HG03280 (cell line): Measurements from ENCODE around the gene CDC45.
"Not testable (repeated sequence)": the region's sequence is repeated elsewhere in the genome, so short reads cannot be mapped to it uniquely, and the experiment has no call there.

ENCODE experiments used
- ATAC-seq: cut with Tn5 transposase; IDR thresholded peaks from one replicate; pipeline ENCODE4 v1.9.1; 2021; ENCODE audit warnings: mild to moderate bottlenecking, moderate library complexity; ENCODE audit not compliant: unreplicated experiment

The CDC45 gene

DNA sequence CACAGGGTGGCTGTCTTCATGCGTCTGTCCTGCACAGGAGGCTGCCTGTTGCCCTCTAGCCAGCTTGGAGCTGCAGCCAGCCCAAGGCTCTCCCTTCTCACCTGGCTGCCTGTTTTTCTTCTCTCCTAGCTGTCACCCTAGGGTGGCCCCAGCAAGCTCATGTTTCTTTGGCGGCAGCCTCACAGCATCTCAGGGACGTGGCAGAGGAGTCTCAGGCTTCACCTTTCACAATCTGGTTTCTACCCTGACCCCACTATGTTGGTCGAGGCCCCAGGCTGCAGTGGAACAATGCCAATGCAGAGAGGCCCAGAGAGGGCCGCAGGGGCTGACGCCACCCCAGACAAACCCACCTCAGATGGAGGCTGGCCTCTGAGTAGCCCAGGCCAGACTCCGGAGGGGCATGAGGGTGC lies 47.0 kb downstream of the CDC45 start:
- no peak for ATAC-seq

DNA sequence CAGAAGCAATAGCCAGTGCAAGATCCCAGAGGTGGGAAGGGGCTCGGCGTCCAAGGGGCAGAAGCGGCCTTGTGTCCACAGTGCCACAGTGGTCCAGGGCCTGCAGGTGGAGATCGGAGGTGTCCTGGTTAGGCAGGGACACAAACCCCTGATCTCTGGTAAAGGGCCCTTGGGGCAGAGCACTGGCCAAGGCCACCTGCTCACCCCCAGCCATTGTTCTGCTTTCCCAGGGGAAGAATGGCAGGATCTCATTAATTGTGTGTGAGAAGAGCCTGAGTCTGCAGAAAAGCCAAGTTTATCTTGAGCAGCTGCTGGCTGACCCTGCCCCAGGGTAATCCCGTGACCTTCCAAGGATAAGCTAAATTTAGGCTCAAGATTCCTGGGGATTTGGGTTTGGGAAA lies 47.6 kb downstream of the CDC45 start:
- no peak for ATAC-seq

DNA sequence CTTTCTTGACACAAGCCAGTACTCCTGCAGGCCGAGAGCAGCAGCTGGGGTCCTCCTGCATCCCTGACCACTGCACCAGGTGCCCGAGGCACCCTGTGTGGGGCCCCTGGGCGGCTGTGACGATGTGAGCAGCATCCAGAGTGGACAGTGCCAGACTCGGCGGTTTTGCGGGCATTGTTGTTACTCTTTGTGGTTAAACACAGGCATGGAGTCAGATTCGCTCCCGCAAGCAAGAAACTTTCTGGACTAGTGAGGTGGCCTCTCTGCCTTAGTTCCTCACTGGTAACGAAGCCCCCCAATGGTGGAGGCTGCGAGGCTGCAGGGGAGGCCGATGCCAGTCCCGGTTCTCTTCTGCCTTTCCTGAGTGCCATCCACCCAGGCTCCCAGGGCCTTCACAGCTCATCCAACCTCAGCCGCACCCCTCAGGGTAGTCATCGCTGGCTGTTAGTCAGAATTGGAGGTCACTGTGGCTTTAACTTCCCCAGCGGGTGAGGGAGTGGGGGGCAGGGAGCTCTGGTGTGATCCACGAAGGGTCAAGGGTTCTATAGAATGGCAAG lies 48.2 kb downstream of the CDC45 start:
- ATAC-seq, result no peak

DNA sequence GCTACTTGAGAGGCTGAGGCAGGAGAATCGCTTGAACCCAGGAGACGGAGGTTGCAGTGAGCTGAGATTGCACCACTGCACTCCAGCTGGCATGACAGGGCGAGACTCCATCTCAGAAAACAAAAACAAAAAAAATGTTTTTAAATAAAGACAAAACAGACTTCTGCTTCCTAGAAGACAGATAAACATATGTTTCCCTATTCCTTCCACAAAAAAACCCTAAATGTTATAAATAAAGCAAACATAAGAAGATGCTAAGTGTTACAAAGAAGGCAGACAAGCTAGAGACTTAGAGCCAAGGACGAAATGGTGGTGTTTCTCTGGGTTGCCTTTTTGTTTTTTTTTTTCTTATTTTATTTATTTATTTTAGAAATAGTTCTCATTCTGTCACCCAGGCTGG lies 50.1 kb downstream of the CDC45 start:
- no peak for ATAC-seq

DNA sequence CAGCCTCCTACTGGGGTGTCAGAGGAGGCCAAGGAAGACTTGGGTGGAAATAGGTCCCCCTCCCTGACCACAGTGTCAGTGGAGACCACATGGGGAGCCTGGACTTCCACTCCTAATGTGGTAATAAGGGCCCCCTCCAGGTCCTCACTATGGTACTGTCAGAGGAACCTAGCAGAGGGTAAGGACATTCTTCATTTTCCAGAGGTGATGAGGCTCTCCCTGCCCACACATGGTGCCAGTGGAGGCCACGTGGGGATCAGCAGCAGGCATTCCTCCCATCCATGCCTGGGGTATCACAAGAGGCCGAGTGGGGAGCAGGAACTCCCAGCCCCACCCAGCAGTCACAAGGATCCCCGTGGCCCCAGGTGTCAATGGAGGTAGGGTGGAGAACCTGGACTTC lies 51.0 kb downstream of the CDC45 start:
- no peak for ATAC-seq

DNA sequence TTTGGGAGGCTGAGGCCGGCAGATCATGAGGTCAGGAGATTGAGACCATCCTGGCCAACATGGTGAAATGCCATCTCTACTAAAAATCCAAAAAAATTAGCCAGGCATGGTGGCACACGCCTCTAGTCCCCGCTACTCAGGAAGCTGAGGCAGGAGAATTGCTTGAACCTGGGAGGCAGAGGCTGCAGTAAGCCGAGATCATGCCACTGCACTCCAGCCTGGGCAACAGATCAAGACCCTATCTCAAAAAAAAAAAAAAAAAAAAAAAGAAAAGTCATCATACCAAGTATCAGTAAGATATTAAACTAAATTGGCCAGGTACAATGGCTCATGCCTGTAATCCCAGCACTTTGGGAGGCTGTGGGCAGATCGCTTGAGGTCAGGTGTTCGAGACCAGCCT lies 51.6 kb downstream of the CDC45 start:
- ATAC-seq, result not testable (repeated sequence)

DNA sequence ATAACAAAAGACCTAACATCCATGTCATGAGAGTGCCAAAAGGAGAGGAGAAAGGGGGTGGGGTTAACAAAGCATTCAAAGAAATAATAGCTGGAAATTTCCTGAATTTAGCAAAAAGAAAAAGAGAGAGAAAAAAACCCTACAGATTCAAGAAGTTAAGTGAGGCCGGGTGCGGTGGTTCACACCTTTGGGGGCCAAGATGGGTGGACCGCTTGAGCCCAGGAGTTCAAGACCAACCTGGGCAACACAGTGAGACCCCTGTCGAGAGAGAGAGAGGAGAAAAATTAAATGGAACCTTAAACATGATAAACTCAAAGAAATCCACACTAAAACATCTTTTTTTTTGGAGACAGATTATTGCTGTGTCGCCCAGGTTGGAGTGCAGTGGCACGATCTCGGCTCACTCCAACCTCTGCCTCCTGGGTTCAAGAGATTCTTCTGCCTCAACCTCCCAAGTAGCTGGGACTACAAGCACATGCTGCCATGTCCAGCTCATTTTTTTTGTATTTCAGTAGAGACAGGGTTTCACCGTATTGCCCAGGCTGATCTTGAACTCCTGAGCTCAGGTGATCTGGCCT lies 53.4 kb downstream of the CDC45 start:
- no peak for ATAC-seq

DNA sequence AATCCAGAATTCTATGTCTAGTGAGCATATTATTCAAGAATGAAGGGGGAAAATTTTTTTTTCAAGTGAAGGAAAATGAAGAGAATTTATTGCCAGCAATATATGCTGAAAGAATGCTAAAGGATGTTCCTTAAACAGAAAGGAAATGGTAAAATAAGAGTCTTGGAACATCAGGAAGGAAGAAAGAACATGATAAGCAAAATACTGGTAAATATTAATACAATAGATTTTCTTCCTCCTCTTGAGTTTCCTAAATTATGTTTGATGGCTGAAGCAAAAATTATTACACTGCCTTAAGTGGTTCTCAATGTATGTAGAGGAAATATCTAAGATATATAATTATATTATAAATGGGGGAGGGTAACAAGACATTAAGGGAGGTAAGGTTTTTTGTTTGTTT lies 54.1 kb downstream of the CDC45 start:
- ATAC-seq, result no peak

DNA sequence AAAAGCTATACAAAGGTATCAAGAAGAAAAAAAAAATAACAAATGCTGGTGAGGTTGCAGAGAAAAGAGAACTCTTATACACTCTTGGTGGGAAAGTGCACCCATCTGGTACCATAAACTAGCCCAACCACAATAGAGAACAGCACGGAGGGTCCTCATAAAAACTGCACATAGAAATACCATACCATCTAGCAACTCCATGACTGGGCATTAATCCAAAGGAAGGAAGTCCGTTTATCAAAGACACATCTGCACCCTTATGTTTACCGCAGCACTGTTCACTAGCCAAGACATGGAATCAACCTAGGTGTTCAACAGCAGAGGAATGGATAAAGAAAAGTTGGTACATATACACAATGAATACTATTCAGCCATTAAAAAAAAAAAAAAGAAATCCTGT lies 55.3 kb downstream of the CDC45 start:
- ATAC-seq, result no peak

DNA sequence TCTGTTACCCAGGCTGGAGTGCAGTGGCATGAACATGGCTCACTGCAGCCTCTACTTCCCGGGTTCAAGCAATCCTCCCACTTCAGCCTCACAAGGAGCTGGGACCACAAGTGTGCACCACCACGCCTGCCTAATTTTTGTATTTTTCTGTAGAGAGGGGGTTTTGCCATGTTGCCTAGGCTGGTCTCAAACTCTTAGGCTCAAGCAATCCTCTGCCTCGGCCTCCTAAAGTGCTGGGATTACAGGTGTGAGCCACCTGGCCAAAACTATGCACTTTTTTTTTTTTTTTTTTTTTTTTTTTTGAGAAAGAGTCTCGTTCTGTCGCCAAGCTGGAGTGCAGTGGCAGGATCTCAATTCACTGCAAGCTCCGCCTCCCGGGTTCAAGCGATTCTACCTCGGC lies 56.8 kb downstream of the CDC45 start:
- no peak for ATAC-seq

DNA sequence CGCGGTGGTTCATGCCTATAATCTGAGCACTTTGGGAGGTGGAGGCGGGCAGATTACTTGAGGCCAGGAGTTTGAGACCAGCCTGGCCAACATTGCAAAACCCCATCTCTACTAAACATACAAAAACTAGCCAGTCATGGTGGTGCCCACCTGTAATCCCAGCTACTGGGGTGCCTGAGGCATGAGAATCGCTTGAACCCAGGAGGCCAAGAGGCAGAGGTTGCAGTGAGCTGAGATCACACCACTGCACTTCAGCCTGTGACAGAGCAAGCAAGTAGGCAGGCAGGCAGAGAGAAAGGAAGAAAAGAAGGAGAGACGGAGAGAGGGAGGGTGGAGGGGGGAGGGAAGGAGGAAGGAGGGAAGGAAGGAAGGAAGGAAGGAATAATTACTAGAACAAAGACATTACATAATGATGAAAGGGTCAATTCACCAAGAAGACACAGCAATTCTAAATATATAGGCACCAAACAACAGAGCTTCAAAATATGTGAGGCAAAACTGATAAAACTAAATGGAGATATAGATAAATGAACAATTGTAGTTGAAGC lies 58.3 kb downstream of the CDC45 start:
- no peak for ATAC-seq

DNA sequence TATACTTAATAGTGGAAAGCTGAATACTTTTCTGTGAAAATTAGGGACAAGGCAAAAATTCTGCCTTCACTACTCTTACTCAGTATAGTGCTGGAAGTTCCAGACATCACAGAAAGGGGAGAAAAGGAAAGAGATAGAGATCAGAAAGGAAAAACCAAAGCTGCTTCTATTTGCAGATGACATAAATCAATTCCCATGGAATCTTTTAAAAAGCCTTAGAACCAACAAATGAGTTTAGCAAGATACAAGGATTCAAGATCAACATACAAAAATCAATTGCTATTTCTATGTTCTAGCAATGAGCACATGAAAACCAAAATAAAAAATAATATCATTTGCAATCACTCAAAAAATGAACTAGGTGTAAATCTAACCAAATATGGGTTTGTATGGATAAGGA lies 60.7 kb downstream of the CDC45 start:
- no peak for ATAC-seq

DNA sequence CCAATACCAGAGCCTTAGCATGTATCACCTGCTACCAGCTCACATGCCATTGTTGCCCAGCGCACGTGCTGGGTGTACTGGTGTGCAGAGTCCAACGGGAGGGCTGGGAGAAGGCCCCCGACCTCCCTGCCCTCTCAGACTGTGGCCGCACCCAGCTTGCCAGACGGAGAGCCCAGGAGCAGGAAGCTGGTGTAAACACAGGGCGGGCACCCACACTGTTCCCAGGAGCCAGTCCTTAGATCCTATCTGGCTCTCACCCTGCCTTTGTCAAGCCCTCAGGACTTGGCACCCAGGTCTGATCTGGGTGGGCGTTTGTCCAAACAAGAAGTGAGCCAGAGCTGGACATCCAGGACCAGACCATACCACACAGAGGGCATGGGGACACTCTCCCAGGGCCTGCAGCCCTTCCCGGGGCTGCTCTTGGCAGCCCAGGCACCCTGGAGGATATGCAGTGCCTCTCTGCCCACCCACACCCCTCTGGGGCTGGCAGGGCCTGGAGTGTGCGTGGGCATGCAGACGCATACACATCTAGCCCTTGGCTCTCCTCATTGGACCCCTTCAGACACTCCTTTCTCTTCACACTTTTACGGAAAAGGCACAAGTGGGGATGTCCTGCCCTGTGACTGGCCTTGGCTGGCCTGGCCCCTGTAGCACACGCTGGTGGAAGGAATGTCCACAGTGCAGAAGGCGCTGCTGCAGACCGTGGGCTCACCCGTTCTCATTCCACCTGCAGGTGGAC lies 64.4 kb downstream of the CDC45 start:
- ATAC-seq, result no peak

DNA sequence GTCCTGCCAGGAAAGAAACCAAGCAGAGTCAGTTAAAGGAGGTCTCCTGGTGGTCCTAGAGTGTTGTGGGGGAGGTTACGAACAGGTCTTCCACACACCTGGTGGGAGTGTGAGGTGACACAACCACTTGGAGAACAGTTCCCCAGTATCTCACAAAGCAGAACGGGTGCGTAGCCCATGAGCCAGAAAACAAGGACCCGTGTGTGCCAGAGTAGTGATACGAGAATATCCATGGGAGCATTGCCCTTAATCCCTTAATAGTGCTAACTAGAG lies 66.2 kb downstream of the CDC45 start:
- no peak for ATAC-seq

DNA sequence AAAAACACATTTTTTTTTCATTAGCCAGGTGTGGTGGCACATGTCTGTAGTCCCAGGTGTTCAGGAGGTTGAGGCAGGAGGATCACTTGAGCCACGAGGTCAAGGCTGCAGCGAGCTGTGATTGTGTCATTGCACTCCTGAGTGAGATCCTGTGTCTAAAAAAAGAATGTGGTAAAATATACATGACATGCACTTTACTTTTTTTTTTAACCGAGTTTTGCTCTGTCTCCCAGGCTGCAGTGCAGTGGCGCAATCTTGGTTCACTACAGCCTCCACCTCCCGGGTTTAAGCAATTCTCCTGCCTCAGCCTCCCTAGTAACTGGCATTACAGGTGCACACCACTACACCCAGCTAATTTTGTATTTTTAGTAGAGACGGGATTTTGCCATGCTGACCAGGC lies 67.0 kb downstream of the CDC45 start:
- no peak for ATAC-seq

DNA sequence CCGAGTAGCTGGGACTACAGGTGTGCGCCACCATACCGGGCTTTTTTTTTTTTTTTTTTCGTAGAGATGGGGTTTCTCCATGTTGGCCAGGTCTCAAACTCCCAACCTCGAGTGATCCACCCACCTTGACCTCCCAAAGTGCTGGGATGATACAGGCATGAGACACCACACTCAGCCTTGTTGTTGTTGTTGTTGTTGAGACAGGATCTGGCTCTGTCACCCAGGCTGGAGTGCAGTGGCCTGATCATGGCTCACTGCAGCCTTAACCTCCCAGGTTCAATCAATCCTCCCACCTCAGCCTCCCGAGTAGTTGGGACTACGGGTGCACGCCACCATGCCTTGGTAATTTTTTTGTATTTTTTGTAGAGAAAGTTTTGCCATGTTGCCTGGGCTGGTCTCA lies 67.9 kb downstream of the CDC45 start:
- no peak for ATAC-seq

DNA sequence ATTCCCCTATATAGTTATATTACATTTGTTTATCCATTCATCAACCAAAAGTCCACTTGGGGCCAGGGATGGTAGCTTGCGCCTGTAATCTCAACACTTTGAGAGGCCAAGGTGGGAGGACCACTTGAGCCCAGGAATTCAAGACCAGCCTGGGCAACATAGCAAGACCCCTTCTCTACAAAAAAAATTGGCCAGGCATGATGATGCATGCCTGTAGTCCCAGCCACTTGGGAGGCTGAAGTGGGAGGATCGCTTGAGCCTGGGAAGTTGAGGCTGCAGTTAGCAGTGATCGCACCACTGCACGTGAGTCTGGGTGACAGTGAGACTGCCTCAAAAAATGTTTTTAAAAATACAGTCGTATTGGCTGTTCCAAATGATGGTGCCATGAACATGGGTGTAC lies 68.7 kb downstream of the CDC45 start:
- ATAC-seq, result not testable (repeated sequence)

DNA sequence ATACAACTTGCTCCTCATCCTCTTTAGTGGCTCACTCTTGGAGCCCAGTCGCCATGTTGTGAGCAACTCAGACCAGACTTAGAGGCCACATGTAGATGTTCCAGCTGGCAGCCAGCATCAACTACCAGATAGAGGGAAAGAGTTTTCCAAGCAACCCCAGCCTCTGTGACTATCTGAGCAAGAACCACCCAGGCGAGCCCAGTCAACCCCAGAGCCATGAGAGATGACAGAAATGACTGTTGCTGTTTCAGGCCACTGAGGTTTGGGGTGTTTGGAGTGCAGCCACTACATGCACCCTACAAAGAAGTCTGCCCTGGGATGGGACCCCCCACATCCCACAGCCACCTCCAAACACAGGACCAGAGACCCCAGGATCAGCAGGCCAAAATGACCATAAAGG lies 69.2 kb downstream of the CDC45 start:
- no peak for ATAC-seq

DNA sequence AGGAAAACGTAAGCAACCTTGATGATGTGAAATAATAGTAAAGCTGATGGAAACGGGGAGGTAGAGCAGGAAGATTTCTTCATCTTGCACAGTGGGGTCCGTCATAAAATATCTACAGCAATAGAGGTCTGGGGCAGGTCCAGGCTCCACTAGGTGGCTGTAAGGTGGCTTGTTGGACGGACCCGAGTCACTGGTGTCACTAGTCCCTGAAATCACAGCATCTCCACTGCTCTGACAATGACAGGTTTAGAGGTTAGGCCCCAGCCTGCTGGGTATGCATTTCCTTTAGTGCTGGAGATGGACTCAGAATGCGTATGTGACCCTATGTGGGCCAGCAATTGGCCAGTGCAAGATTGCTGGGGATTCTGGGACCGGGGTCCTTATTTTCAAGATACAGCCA lies 69.7 kb downstream of the CDC45 start:
- ATAC-seq, result no peak

DNA sequence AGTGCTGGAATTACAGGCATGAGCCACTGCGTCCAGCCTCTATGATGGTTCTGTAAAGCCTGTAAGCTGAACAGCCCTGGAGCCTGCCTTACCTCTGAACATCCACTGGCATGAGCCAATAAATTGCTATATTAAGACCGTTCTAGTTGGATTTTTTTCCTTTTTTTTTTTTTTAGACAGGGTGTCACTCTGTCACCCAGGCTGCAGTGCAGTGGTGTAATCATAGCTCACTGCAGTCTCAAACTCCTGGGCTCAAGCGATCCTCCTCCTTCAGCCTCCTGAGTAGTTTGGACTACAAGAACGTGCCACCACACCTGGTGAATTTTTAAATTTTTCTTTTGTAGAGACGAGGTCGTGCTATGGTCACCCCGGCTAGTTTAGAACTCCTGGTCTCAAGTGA lies 70.7 kb downstream of the CDC45 start:
- ATAC-seq, result no peak

DNA sequence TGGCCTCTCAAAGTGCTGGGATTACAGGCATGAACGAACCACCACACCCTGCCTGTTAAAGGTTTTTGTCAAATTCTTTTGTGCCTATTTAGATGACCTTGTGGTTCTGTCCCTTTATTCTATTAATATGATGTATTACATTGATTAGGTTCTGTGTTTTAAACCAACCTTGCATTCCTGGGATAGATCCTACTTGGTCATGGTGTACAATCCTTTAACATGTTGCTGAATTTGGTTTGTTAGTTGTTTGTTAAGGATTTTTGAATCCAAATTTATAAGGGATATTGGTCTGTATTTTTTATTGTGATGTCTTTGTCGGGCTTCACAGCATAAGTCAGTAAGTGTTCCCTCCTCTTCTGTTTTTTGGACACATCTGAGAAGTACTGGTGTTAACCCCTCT lies 73.5 kb downstream of the CDC45 start:
- no peak for ATAC-seq

DNA sequence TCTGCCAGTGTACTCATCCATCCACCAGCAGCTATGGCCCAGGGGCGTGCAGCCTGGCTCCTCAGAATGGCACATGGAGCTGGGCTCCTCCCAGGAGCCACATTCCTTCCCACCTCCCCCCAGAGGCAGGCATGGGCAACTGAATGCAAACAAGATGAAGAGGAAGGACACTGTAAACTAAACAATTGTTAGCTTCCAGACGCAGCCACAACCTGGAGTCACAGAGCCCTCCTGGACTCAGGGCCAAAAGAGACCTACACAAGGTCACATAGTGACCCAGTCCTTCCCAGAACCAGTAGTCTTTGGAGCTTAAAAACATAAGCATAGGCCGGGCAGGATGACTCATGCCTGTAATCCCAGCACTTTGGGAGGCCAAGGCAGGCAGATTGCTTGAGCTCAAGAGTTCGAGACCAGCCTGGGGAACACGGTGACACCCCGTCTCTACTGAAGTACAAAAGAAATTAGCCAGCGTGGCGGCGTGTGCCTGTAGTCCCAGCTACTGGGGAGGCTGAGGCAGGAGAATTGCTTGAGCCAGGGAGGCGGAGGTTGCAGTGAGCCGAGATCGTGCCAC lies 75.2 kb downstream of the CDC45 start:
- no peak for ATAC-seq
